Endodermal cell (in vitro differentiated cells): Measurements from ENCODE around the gene CACFD1. TPM values are rescaled to one million over a fixed set of nuclear protein-coding genes. Genes with fewer than 3 reads are reported as not detected.
A peak's percentile ranks its signal among the peaks of the same experiment; 100 is the strongest.

Source experiments
- DNase-seq: peaks from one replicate; pipeline ENCODE4 v3.0.0-alpha.2; 2017
- H3K27ac ChIP-seq: 2 replicates; pipeline ENCODE4 v1.5.1; 2013; ENCODE audit warnings: mild to moderate bottlenecking, low read depth, low read length, moderate library complexity
- H3K27me3 ChIP-seq: 2 replicates; pipeline ENCODE4 v1.6.1; 2013; ENCODE audit warnings: mild to moderate bottlenecking, low read length, moderate library complexity; ENCODE audit not compliant: insufficient read depth, control insufficient read depth, poor library complexity, severe bottlenecking
- H3K36me3 ChIP-seq: 2 replicates; pipeline ENCODE4 v1.7.0; 2013; ENCODE audit warnings: mild to moderate bottlenecking, low read length, moderate library complexity; ENCODE audit not compliant: control insufficient read depth, insufficient read depth
- H3K4me1 ChIP-seq: one replicate; pipeline ENCODE4 v1.7.0; 2013; ENCODE audit warnings: low read length; ENCODE audit not compliant: control insufficient read depth, insufficient read depth
- H3K4me3 ChIP-seq: 2 replicates; pipeline ENCODE4 v1.5.1; 2013; ENCODE audit warnings: mild to moderate bottlenecking, low read length, moderate library complexity
- H3K9ac ChIP-seq: 2 replicates; pipeline ENCODE4 v1.6.1; 2013; ENCODE audit warnings: mild to moderate bottlenecking, low read length, moderate library complexity; ENCODE audit not compliant: poor library complexity, severe bottlenecking; ENCODE audit errors: extremely low read depth
- H3K9me3 ChIP-seq: 2 replicates; pipeline ENCODE4 v1.6.1; 2013; ENCODE audit warnings: mild to moderate bottlenecking, low read length, moderate library complexity; ENCODE audit not compliant: control insufficient read depth
- H3K27ac Mint-ChIP-seq: 2 replicates; pipeline ENCODE4 v1.8.0; 2020; ENCODE audit warnings: mixed read lengths
- H3K27me3 Mint-ChIP-seq: 2 replicates; pipeline ENCODE4 v1.8.0; 2021; ENCODE audit warnings: mild to moderate bottlenecking, mixed read lengths; ENCODE audit not compliant: insufficient read depth
- H3K36me3 Mint-ChIP-seq: 2 replicates; pipeline ENCODE4 v1.8.0; 2020; ENCODE audit warnings: low read depth, mixed read lengths
- H3K4me1 Mint-ChIP-seq: 2 replicates; pipeline ENCODE4 v1.8.0; 2020; ENCODE audit warnings: mixed read lengths
- H3K4me3 Mint-ChIP-seq: 2 replicates; pipeline ENCODE4 v1.8.0; 2020; ENCODE audit warnings: mild to moderate bottlenecking, moderate library complexity, mixed read lengths
- H3K9me3 Mint-ChIP-seq: 2 replicates; pipeline ENCODE4 v1.8.0; 2020; ENCODE audit warnings: mild to moderate bottlenecking, mixed read lengths
- WGBS, 2 experiments: methylation state at CpG; one replicate each; pipeline versions ENCODE4 v1.1.5 to v1.1.7; 2013; ENCODE audit warnings: missing lambda C conversion rate in 2 of 2, mixed read lengths in 1 of 2; ENCODE audit not compliant: insufficient coverage in 1 of 2, insufficient read length in 1 of 2; 5-methylcytosine and 5-hydroxymethylcytosine counted together
- total RNA-seq, 2 donors: library from RNA; stranded (reverse); fragmentation: NEBNext Ultra II Directional in 1 of 2; extraction: Animal tissue kit (Norgen Biotek cat#: 25700) in 1 of 2; gene quantifications; 2 replicates in 1 of 2; 3 replicates in 1 of 2; pipeline ENCODE4 v1.2.1, GENCODE V29; 2021
- TF ChIP-seq, protein P1 (sequence below): fragments of 200-600 bp; sonication (generic); conservative IDR thresholded peaks from 2 replicates; pipeline ENCODE4 v1.5.0; 2021; ENCODE audit warnings: antibody characterized with exemption, mild to moderate bottlenecking

CACFD1 gene
- total RNA-seq, 2 donors from 2014 or later: 30.6 to 35.0 TPM

GRCh38 chr9:133473743-133474142 is 14.0 kb downstream of the CACFD1 start:
- Histone ChIP-seq H3K4me3 (no peak overlapping the region), H3K27me3 (no peaks in the 10 kb centered on the region), H3K27ac (no peak overlapping the region), H3K9ac (no peak overlapping the region), H3K9me3 (no peaks in the 10 kb centered on the region), H3K4me1 (peaks cover 9% of the 10 kb centered on the region), H3K36me3 (peaks cover 6% of the 10 kb centered on the region)
- H3K27ac Mint-ChIP-seq: no peak overlapping the region
- 83 to 92% methylated on average over 17 to 20 of the region's 20 CpGs for WGBS, 2 experiments
- TF ChIP-seq, protein P1, sequence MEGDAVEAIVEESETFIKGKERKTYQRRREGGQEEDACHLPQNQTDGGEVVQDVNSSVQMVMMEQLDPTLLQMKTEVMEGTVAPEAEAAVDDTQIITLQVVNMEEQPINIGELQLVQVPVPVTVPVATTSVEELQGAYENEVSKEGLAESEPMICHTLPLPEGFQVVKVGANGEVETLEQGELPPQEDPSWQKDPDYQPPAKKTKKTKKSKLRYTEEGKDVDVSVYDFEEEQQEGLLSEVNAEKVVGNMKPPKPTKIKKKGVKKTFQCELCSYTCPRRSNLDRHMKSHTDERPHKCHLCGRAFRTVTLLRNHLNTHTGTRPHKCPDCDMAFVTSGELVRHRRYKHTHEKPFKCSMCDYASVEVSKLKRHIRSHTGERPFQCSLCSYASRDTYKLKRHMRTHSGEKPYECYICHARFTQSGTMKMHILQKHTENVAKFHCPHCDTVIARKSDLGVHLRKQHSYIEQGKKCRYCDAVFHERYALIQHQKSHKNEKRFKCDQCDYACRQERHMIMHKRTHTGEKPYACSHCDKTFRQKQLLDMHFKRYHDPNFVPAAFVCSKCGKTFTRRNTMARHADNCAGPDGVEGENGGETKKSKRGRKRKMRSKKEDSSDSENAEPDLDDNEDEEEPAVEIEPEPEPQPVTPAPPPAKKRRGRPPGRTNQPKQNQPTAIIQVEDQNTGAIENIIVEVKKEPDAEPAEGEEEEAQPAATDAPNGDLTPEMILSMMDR: no peak
- H3K9me3 Mint-ChIP-seq: no peaks in the 10 kb centered on the region
- H3K4me1 Mint-ChIP-seq: peaks cover 3% of the 10 kb centered on the region
- no peak overlapping the region for H3K4me3 Mint-ChIP-seq
- DNase-seq: no peak
- peaks cover 10% of the 10 kb centered on the region for H3K36me3 Mint-ChIP-seq
- no peaks in the 10 kb centered on the region for H3K27me3 Mint-ChIP-seq

DNA sequence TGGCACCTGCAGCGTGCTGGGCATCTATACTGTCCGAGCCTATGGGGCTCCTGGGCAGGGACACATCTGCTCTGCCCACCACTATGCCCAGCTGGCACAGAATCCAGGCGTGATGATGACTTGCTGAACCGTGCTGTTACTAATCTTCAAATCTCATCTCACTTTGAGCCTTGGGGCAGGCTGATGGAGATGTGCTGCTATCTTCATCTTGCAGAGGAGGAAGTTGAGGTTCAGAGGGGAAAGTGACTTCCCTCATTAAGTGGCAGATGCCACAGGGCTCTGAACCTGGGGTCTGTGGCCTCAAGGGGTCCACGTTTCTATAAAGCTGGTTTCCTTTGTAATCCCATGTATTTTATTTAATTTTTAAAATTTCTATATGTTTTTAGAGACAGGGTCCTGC is 14.4 kb downstream of the CACFD1 start:
- TF ChIP-seq, protein P1: no peak

DNA sequence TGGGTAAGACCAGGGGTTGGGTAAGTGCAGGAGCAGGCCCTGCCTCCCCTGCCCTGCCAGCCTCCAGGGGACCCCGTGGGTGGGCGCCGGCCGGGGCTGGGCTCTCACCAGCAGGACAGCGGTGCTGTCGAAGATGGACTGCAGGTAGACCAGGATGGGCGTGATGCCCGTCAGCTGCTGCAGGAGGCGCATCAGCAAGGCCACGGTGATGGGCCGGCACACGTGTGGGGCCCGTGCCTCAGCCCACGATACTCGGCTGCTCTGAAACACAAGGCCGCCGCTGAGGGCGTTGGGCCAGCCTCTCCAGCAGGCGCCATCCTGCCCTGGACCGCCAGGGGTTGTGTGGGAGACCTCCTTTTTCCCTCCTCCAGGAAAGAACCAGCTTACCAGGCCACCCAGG is 15.1 kb downstream of the CACFD1 start:
- Mint-ChIP-seq H3K9me3 (no peaks in the 10 kb centered on the region), H3K36me3 (peaks cover 10% of the 10 kb centered on the region), H3K4me3 (no peak overlapping the region), H3K4me1 (peaks cover 3% of the 10 kb centered on the region), H3K27me3 (peaks cover 5% of the 10 kb centered on the region), H3K27ac (no peak overlapping the region)
- peaks cover 6% of the 10 kb centered on the region for H3K36me3 ChIP-seq
- no peak for DNase-seq
- peaks cover 7% of the 10 kb centered on the region for H3K27me3 ChIP-seq
- H3K4me1 ChIP-seq: peaks cover 9% of the 10 kb centered on the region
- WGBS, 2 experiments: 94 to 96% methylated on average over 8 to 20 of the region's 20 CpGs
- H3K4me3 ChIP-seq: no peak overlapping the region
- H3K9ac ChIP-seq: no peak overlapping the region
- TF ChIP-seq, protein P1: peak; percentile 26
- H3K27ac ChIP-seq: no peak overlapping the region
- no peaks in the 10 kb centered on the region for H3K9me3 ChIP-seq

More for the DNA sequence above, 14.4 kb downstream of the CACFD1 start:
- Mint-ChIP-seq H3K4me1 (peaks cover 3% of the 10 kb centered on the region), H3K9me3 (no peaks in the 10 kb centered on the region), H3K27ac (no peak overlapping the region), H3K27me3 (no peaks in the 10 kb centered on the region), H3K4me3 (no peak overlapping the region), H3K36me3 (peaks cover 10% of the 10 kb centered on the region)
- no peak overlapping the region for H3K9ac ChIP-seq
- peaks cover under 1% of the 10 kb centered on the region for H3K27me3 ChIP-seq
- DNase-seq: no peak
- 87 to 98% methylated on average over 4 to 5 of the region's 5 CpGs for WGBS, 2 experiments
- H3K36me3 ChIP-seq: peaks cover 6% of the 10 kb centered on the region
- no peak overlapping the region for H3K4me3 ChIP-seq
- no peaks in the 10 kb centered on the region for H3K9me3 ChIP-seq
- no peak overlapping the region for H3K27ac ChIP-seq
- H3K4me1 ChIP-seq: peaks cover 9% of the 10 kb centered on the region
